GM06990 (cell line): ENCODE results near the gene DNAH11.

Experiments used
- DNase-seq: peaks from one replicate; pipeline ENCODE4 v3.0.0-alpha.2; 2011; ENCODE audit not compliant: insufficient read length; ENCODE audit errors: extremely low read depth
- H3K27me3 ChIP-seq: replicated peaks from 2 replicates; pipeline ENCODE4 v1.6.0; 2011; ENCODE audit warnings: low read length; ENCODE audit not compliant: control insufficient read depth, insufficient read depth
- H3K36me3 ChIP-seq: 2 replicates; pipeline ENCODE4 v1.5.1; 2011; ENCODE audit warnings: low read length; ENCODE audit not compliant: control insufficient read depth, insufficient read depth
- H3K4me3 ChIP-seq: replicated peaks from 2 replicates; pipeline ENCODE4 v1.5.1; 2011; ENCODE audit warnings: low read depth, mild to moderate bottlenecking, control low read depth, low read length
- CTCF ChIP-seq: IDR thresholded peaks from 2 replicates; pipeline ENCODE4 v1.5.1; 2011; ENCODE audit warnings: low read length, control low read depth, mild to moderate bottlenecking, inconsistent platforms; ENCODE audit not compliant: insufficient read depth, poor library complexity, severe bottlenecking

Gene DNAH11

GRCh38 chr7:21544303-21544656 lies 1.4 kb downstream of the DNAH11 start:
- TF ChIP-seq CTCF = no peak
- Histone ChIP-seq H3K36me3 (no peaks in the 10 kb centered on the region), H3K4me3 (no peak overlapping the region), H3K27me3 (no peaks in the 10 kb centered on the region; the same call in none of the 2 replicates)
- DNase-seq = no peak

GRCh38 chr7:21544715-21545114 lies 1.9 kb downstream of the DNAH11 start:
- no peak for TF ChIP-seq CTCF
- Histone ChIP-seq H3K27me3 (no peaks in the 10 kb centered on the region; the same call in none of the 2 replicates), H3K36me3 (no peaks in the 10 kb centered on the region), H3K4me3 (no peak overlapping the region)
- no peak for DNase-seq

GRCh38 chr7:21547501-21547900 lies 4.7 kb downstream of the DNAH11 start:
- Histone ChIP-seq H3K27me3 (no peaks in the 10 kb centered on the region; the same call in none of the 2 replicates), H3K4me3 (no peak overlapping the region), H3K36me3 (no peaks in the 10 kb centered on the region)
- DNase-seq = no peak
- TF ChIP-seq CTCF = no peak

GRCh38 chr7:21548491-21548890 lies 5.7 kb downstream of the DNAH11 start:
- Histone ChIP-seq H3K36me3 (no peaks in the 10 kb centered on the region), H3K4me3 (no peak overlapping the region), H3K27me3 (no peaks in the 10 kb centered on the region)
- TF ChIP-seq CTCF = no peak
- no peak for DNase-seq

- Histone ChIP-seq H3K4me3 (no peak overlapping the region), H3K36me3 (no peaks in the 10 kb centered on the region), H3K27me3 (no peaks in the 10 kb centered on the region)
- no peak for TF ChIP-seq CTCF
- no peak for DNase-seq
Observed at GRCh38 chr7:21550076-21550475, 7.2 kb downstream of the DNAH11 start.

GRCh38 chr7:21550821-21551531 lies 8.1 kb downstream of the DNAH11 start:
- Histone ChIP-seq H3K36me3 (no peaks in the 10 kb centered on the region), H3K4me3 (no peak overlapping the region), H3K27me3 (no peaks in the 10 kb centered on the region; the same call in 1 of the 2 replicates)
- DNase-seq = no peak
- TF ChIP-seq CTCF = peak; percentile 12
